ENCODE data around the gene PATJ. TPM values are rescaled to one million over a fixed set of nuclear protein-coding genes. Genes with fewer than 3 reads are reported as not detected.

The PATJ gene
- polyA plus RNA-seq, 1 donor (not counting 4 experiments of a cell fraction or from before 2014, with no cell fraction given) = 28.1 TPM

GRCh38 chr1:61967750-61968149 lies 225.5 kb downstream of the PATJ start:
- FAIRE-seq (peak; percentile 17), DNase-seq (ENCODE audit: low read depth, low spot score) (no peak)
- Histone ChIP-seq H3K79me2 (ENCODE audit: control insufficient read depth, insufficient read depth, low read length) (no peaks in the 10 kb centered on the region), H3K9me3 (ENCODE audit: control insufficient read depth, low read depth, low read length) (no peaks in the 10 kb centered on the region), H3K27ac (ENCODE audit: control insufficient read depth, insufficient read depth, low read length) (no peak overlapping the region), H3K4me1 (ENCODE audit: control insufficient read depth, extremely low read depth, insufficient read depth, low read length) (peaks cover 9% of the 10 kb centered on the region), H3K27me3 (ENCODE audit: control insufficient read depth, extremely low read depth, insufficient read depth, low read length) (no peaks in the 10 kb centered on the region), H3K9ac (ENCODE audit: control insufficient read depth, extremely low read depth, insufficient read depth, low read length) (no peak overlapping the region), H3K4me2 (ENCODE audit: control insufficient read depth, extremely low read depth, insufficient read depth, low read depth, low read length) (no peak overlapping the region), H4K20me1 (ENCODE audit: control insufficient read depth, extremely low read depth, insufficient read depth, low read length) (no peaks in the 10 kb centered on the region), H3K36me3 (ENCODE audit: control insufficient read depth in 2 of 2, extremely low read depth in 1 of 2, insufficient read depth in 2 of 2, low read length in 2 of 2) (peaks cover 0 to 1% of the 10 kb centered on the region in 2 experiments), H2AFZ (ENCODE audit: control insufficient read depth, low read length) (no peak overlapping the region), H3K9me1 (ENCODE audit: control insufficient read depth, extremely low read depth, insufficient read depth, low read length) (no peaks in the 10 kb centered on the region), H3K4me3 (ENCODE audit: control insufficient read depth in 2 of 3, extremely low read depth in 1 of 3, insufficient read depth in 2 of 3, low read depth in 1 of 3, low read length in 3 of 3) (no peak overlapping the region)
- no peak for TF ChIP-seq EZH2 (IDR thresholded peaks at IDR 0.05; ENCODE audit: low read length)
- TF ChIP-seq, protein P1, sequence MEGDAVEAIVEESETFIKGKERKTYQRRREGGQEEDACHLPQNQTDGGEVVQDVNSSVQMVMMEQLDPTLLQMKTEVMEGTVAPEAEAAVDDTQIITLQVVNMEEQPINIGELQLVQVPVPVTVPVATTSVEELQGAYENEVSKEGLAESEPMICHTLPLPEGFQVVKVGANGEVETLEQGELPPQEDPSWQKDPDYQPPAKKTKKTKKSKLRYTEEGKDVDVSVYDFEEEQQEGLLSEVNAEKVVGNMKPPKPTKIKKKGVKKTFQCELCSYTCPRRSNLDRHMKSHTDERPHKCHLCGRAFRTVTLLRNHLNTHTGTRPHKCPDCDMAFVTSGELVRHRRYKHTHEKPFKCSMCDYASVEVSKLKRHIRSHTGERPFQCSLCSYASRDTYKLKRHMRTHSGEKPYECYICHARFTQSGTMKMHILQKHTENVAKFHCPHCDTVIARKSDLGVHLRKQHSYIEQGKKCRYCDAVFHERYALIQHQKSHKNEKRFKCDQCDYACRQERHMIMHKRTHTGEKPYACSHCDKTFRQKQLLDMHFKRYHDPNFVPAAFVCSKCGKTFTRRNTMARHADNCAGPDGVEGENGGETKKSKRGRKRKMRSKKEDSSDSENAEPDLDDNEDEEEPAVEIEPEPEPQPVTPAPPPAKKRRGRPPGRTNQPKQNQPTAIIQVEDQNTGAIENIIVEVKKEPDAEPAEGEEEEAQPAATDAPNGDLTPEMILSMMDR (optimal IDR thresholded peaks at IDR 0.05 in 1 of 3, IDR thresholded peaks at IDR 0.05 in 1 of 3, conservative IDR thresholded peaks at IDR 0.05 in 1 of 3; ENCODE audit: extremely low read depth in 1 of 3, insufficient read depth in 2 of 3, low read length in 3 of 3) = no peak
- dilution Hi-C loops (cut with MboI; ENCODE audit: extremely low pct_ligation_motif_present, low sequenced_read_pairs) = no loop called here

- TF ChIP-seq, protein P1 (optimal IDR thresholded peaks at IDR 0.05 in 1 of 3, IDR thresholded peaks at IDR 0.05 in 1 of 3, conservative IDR thresholded peaks at IDR 0.05 in 1 of 3; ENCODE audit: extremely low read depth in 1 of 3, insufficient read depth in 2 of 3, low read length in 3 of 3) = no peak
- TF ChIP-seq EZH2 (IDR thresholded peaks at IDR 0.05; ENCODE audit: low read length) = no peak
- H3K36me3 ChIP-seq (ENCODE audit: control insufficient read depth in 2 of 2, extremely low read depth in 1 of 2, insufficient read depth in 2 of 2, low read length in 2 of 2) = peaks cover 0 to 1% of the 10 kb centered on the region in 2 experiments
- no peak overlapping the region for H3K27ac ChIP-seq (ENCODE audit: control insufficient read depth, insufficient read depth, low read length)
- no peaks in the 10 kb centered on the region for H3K9me1 ChIP-seq (ENCODE audit: control insufficient read depth, extremely low read depth, insufficient read depth, low read length)
- H3K79me2 ChIP-seq (ENCODE audit: control insufficient read depth, insufficient read depth, low read length) = no peaks in the 10 kb centered on the region
- no peaks in the 10 kb centered on the region for H3K9me3 ChIP-seq (ENCODE audit: control insufficient read depth, low read depth, low read length)
- FAIRE-seq = peak; percentile 44
- H3K4me1 ChIP-seq (ENCODE audit: control insufficient read depth, extremely low read depth, insufficient read depth, low read length) = peaks cover 9% of the 10 kb centered on the region
- no peaks in the 10 kb centered on the region for H3K27me3 ChIP-seq (ENCODE audit: control insufficient read depth, extremely low read depth, insufficient read depth, low read length)
- no peak overlapping the region for H3K4me3 ChIP-seq (ENCODE audit: control insufficient read depth in 2 of 3, extremely low read depth in 1 of 3, insufficient read depth in 2 of 3, low read depth in 1 of 3, low read length in 3 of 3)
- DNase-seq (ENCODE audit: low read depth, low spot score) = no peak
- no peak overlapping the region for H3K9ac ChIP-seq (ENCODE audit: control insufficient read depth, extremely low read depth, insufficient read depth, low read length)
- H3K4me2 ChIP-seq (ENCODE audit: control insufficient read depth, extremely low read depth, insufficient read depth, low read depth, low read length) = no peak overlapping the region
- H2AFZ ChIP-seq (ENCODE audit: control insufficient read depth, low read length) = no peak overlapping the region
- H4K20me1 ChIP-seq (ENCODE audit: control insufficient read depth, extremely low read depth, insufficient read depth, low read length) = no peaks in the 10 kb centered on the region
- dilution Hi-C loops (cut with MboI; ENCODE audit: extremely low pct_ligation_motif_present, low sequenced_read_pairs) = no loop called here
Measured at GRCh38 chr1:61968869-61969268, 226.6 kb downstream of the PATJ start.

Data from keratinocyte (primary cell).